Activated naive CD4-positive, alpha-beta T cell (primary cell): ENCODE results near the gene DIPK1A.

ENCODE experiments used
- DNase-seq, 4 experiments: peaks; one replicate each; lab custom pipeline; 2025; lab: John Stamatoyannopoulos, UW

Gene DIPK1A

DNA sequence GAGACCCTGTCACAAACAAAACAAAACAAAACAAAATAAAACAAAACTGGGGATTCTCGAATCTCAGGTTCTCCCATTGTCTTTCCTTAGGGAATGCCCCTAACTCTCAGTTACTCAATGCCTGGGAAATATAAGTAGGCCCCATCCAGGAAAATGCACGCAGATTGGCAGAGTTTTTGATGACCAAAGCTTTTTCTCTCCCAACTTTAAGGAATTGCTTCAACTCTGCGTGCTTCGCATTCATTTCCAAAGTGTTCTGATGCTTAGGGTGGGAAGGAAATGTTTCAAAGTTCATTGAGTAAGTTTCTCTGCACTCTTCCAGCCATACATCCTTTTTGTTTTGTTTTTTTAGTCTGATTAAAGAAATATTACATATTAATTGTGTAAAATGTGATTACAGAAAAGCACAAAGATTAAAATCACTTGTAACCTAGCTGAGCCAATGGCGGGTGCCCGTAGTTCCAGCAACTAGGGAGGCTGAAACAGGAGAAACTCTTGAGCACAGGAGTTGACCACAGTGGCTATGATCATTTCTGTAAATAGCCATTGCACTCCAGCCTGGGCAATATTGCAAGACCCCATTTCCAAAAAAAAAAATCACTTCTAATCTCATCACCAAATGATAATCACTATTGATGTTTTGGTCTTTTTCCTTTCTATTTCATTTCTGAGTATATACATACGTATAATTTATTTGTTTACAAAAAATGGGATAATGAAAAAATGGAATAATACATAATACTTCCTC, 157.9 kb downstream of the DIPK1A start:
- DNase-seq: no peak

DNA sequence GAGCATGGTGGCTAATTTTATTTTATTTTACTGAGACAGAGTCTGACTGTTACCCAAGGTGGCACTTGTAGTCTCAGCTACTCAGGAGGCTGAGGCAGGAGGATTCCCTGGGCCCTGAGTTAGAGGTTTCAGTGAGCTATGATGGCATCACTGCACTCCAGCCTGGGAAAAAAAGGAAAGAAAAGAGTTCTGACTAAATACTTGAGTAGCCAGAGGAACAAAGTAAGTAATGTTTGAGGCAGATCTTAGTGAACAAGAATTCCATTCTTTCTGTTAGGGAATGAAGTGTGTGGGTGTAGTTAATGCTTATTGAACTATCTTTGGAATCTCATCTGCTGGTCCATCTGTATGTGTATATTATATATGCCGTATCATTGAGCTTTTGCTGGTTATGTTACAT, 163.3 kb downstream of the DIPK1A start:
- no peak for DNase-seq

DNA sequence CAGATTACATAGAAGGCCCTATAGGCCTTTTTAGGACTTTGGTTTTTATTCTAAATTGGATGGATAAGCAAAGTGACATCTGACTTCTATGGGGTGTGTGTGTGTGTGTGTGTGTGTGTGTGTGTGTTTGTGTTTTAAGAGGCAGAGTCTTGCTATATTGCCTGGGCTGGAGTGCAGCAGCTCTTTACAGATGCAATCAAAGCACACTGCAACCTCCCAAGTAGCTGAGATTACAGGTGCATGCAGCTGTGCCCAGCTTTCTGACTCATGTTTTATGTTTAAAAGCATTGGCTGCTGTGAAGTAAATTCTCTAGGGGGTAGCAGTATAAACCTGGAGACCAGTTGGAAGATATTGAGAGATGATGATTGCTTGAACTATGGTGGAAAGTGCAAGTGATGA, 164.0 kb downstream of the DIPK1A start:
- no peak for DNase-seq

DNA sequence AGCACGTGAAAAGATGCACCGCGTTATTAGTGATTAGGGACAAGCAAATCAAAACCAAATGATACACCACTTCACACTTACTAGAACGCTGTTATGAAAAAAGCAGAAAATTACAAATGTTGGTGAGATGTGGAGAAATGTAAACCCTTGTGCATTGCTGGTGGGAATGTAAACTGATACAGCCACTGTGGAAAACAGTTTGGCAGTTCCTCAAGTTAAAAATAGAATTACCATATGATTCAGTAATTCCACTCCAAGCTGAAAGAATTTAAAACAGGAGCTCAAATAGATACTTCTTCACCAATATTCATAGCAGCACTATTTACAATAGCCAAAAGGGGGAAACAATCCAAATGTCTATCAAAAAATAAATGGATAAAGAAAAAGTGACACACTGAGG, 166.1 kb downstream of the DIPK1A start:
- no peak for DNase-seq

DNA sequence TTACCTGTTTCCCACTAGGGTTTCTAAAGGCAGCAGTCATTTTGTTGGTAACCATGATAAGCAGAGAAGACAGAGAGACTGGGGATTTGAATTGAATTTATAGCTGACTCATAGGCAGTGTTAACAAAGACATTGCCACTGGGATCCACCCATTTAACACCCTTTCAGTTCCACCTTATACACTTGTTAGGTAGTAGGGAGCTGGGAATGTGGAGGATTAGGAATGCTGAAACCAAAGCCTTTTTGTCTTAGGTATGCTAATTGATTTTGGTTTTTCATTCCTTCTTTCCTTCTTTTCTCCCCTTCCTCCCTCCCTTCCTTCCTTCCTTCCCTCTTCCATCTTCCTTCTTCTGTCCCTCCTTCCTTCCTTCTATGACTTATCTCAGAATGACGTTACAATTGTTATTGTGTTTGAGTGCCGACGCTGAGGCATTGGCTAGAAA, 168.9 kb downstream of the DIPK1A start:
- no peak for DNase-seq
